Stimulated activated CD4-positive, alpha-beta T cell treated with anti-CD3 and anti-CD28 coated beads, Interleukin-2, amount 100 ng/mL, for 48 hours (primary cell): ENCODE results near the gene NHSL1.

Experiments
- DNase-seq, 2 donors: peaks; one replicate each; pipeline ENCODE4 v3.0.0-alpha.2; 2020

The NHSL1 gene

GRCh38 chr6:138499303-138500018, at the start of gene NHSL1:
Gene NHSL1, minus strand, starts transcription at chr6:138499494. Its CDS starts 204 bp downstream, at chr6:138499290.
- no peak for DNase-seq

- no peak for DNase-seq
Measured at GRCh38 chr6:138546733-138547185, 47.5 kb upstream of the NHSL1 start.

- DNase-seq = no peak
Measured at GRCh38 chr6:138545621-138545980, 46.3 kb upstream of the NHSL1 start.

GRCh38 chr6:138544501-138544900, 45.2 kb upstream of the NHSL1 start:
- no peak for DNase-seq

GRCh38 chr6:138543657-138544056, 44.4 kb upstream of the NHSL1 start:
- no peak for DNase-seq

- no peak for DNase-seq
Measured at GRCh38 chr6:138541823-138542481, 42.7 kb upstream of the NHSL1 start.

GRCh38 chr6:138540468-138540867, 41.2 kb upstream of the NHSL1 start:
- no peak for DNase-seq

- DNase-seq = no peak
Measured at GRCh38 chr6:138539876-138540275, 40.6 kb upstream of the NHSL1 start.

GRCh38 chr6:138538390-138539031, 39.2 kb upstream of the NHSL1 start:
- DNase-seq = no peak

GRCh38 chr6:138537106-138537505, 37.8 kb upstream of the NHSL1 start:
- no peak for DNase-seq

GRCh38 chr6:138535728-138536455, 36.6 kb upstream of the NHSL1 start:
- DNase-seq = no peak

GRCh38 chr6:138533667-138534066, 34.4 kb upstream of the NHSL1 start:
- DNase-seq = no peak

GRCh38 chr6:138531387-138531786, 32.1 kb upstream of the NHSL1 start:
- no peak for DNase-seq

- DNase-seq = no peak
Measured at GRCh38 chr6:138529478-138529877, 30.2 kb upstream of the NHSL1 start.

- DNase-seq = no peak
Measured at GRCh38 chr6:138528956-138529355, 29.7 kb upstream of the NHSL1 start.

GRCh38 chr6:138528137-138528536, 28.8 kb upstream of the NHSL1 start:
- no peak for DNase-seq

GRCh38 chr6:138527411-138528088, 28.3 kb upstream of the NHSL1 start:
- DNase-seq = no peak

GRCh38 chr6:138526822-138527235, 27.5 kb upstream of the NHSL1 start:
- no peak for DNase-seq

- no peak for DNase-seq
Measured at GRCh38 chr6:138525355-138525754, 26.1 kb upstream of the NHSL1 start.

GRCh38 chr6:138524526-138524925, 25.2 kb upstream of the NHSL1 start:
- DNase-seq = no peak

GRCh38 chr6:138523347-138524210, 24.3 kb upstream of the NHSL1 start:
- no peak for DNase-seq

GRCh38 chr6:138522611-138523010, 23.3 kb upstream of the NHSL1 start:
- DNase-seq = no peak
